22Rv1 (cell line): ENCODE measurements around the gene KCNK4.

Experiments used
- CTCF ChIP-seq: fragments of 450-650 bp; IDR thresholded peaks from 2 replicates; pipeline ENCODE4 v1.5.1; 2017; ENCODE audit warnings: mild to moderate bottlenecking
- ZFX ChIP-seq: fragments of 450-650 bp; IDR thresholded peaks from 2 replicates; pipeline ENCODE4 v1.6.1; 2017; ENCODE audit warnings: antibody characterized with exemption, borderline replicate concordance

- TF ChIP-seq CTCF (no peak), ZFX (no peak)
These were observed 36.8 kb upstream of the KCNK4 start for GRCh38 chr11:64254326-64254725.
